Fibroblast of skin of left biceps (primary cell): ENCODE results near the gene DAP3.
A peak's percentile ranks its signal among the peaks of the same experiment; 100 is the strongest.
"Not testable (repeated sequence)": the region's sequence is repeated elsewhere in the genome, so short reads cannot be mapped to it uniquely, and the experiment has no call there.

ENCODE experiments used
- DNase-seq, 2 experiments: peaks; one replicate each; pipeline ENCODE4 v3.0.0-alpha.2; 2013; ENCODE audit warnings: low read depth in 2 of 2

DAP3 gene

DNA sequence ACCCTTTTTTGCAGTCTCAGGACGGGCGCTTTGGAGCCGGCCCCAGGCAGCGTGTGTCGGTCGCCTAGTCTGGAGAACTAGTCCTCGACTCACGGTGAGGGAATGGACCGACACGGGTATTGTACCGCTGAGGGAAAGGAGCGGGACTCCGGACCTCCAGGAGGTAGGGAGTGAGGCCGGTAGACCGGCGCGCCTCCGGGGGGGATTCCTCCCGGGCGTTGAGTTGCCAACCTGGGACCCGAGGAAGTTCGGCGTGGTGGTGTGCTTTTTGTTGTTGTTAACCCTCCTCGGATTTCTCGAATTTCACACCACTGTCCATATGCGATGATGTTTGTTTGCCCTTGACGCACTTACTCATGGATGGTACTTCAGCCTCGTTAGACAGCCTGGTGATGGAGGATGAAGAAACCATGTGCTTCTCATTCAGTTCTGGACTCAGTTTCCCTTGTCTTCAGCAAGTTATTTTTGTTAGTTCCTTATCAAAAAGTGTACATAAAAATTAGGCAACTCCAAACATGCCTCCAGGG is at the start of gene DAP3:
DAP3 (plus strand) TSS at position 11 of the 527 bp plus-strand sequence. CDS start 20,689 bp downstream, outside the sequence.
- not testable (repeated sequence) for DNase-seq

DNA sequence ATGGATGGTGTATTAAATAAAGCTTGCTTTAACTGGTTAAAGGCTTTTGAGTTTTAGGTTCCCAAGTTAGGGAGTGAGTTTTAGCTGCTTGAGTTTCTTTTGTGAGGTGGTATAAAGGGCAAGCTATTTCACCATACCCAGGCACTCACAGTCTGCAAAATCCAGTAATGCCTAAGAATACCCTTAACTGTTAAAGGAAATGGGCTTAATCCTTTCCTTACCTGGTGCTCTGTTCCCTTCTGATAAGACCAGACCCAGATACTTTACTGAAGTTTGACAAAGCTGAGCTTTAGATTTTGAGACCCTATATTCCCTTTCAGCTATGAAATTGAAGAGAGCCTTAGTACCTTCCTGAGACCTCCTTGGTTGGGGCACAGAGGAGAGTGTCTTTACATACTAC is 48.5 kb upstream of the DAP3 start:
- DNase-seq, result no peak

DNA sequence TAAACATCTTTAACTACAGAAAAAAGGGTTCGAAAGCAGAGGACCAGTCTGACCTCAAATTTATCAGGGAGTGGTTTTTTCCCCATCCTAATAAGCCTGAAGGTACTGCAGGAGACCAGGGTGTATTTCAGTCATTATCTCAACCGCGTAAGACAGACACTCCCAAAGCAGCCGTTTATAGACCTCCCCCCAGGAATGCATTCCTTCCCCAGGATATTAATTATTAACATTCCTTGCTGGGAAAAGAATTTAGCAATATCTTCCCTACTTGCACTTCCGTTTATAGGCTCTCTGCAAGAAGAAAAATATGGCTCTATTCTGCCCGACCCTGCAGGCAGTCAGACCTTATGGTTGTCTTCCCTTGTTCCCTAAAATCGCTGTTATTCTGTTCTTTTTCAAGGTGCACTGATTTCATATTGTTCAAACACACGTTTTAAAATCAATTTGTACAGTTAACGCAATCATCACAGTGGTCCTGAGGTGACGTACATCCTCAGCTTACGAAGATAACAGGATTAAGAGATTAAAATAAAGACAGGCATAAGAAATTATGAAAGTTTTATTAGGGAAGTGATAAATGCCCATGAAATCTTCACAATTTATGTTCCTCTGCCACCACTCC is 46.2 kb upstream of the DAP3 start:
- not testable (repeated sequence) for DNase-seq

DNA sequence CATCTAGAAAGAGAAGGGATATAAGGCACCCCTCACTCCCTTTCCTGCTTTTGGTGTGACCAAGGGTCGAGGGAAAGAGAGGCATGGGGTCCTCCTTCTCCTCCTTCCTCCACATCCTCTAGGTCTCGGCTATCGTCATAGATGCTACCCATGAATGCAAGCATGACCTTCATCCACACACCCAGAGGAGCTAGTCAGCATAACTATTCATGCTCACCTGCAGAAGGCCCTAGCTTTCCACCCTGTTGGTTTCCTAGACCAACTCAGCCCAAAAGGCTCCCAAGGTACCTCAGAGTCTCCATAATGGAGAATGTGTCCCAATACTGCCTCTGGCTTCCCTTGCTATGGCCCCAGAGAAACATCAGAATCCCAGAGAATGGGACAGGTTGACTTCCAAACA is 45.7 kb upstream of the DAP3 start:
- no peak for DNase-seq

DNA sequence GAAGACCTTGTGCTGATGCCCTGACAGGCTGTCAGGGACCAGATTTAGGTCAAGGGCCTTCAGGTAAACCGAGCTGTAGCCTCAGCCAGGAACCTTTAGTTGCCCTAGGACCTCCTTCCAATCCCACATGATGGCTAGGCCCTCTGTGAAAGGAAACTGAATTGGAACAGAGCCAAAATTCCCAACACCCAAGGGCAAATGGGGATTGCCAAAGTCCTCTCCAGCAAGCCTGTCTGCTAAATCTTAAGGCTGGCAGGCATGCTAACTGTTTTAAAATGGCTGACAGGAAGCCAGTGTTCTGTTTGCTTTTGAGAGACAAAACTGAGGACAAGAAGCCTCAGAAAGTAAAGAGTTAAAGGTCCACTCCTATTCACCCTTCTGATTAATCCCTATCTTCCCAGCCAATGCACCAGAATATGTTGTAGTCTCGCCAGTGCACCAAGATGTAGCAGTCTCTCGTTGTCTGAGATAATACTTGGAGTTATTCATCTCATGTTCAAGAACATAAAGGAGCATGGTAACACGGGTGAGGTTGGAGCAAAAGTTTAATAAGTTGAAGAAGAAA is 43.8 kb upstream of the DAP3 start:
- no peak for DNase-seq

DNA sequence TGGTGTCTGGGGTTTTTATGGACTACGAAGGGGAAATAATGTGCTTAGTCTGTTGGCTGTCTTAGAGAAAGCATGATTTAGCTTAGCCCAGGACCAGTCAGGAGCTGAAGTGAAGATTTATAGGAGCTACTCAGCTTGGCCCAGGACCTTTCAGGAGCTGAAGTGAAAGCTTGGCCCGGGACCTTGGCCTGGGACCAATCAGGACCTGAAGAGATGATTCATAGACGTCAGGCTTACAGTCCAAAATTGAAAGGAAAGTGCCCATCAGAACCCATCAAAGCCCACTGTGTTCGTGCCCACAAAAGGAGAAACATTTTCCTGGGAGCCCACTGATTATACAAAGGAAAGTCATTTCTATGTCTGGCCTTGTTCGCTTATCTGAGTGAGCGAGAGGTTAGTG is 43.2 kb upstream of the DAP3 start:
- no peak for DNase-seq

DNA sequence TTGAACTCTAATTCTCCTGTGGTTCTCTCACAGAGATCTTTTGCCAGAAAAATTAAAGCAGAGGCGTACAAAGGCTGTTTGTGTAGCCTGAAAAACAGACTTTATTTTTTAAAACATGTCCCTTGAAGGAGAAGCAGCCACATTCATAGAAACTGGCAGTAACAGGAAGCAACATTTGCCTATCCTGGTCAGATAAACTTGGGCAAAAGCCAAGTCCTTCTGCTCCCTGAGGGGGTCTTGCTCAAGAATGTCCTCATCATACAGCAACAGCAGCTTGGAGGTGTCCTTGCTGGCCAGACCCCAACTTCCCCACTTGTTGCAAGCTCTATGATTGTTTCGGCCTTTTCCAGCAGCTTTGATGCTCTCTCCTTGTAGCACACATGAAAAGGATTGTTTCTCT is 42.6 kb upstream of the DAP3 start:
- DNase-seq, result no peak

DNA sequence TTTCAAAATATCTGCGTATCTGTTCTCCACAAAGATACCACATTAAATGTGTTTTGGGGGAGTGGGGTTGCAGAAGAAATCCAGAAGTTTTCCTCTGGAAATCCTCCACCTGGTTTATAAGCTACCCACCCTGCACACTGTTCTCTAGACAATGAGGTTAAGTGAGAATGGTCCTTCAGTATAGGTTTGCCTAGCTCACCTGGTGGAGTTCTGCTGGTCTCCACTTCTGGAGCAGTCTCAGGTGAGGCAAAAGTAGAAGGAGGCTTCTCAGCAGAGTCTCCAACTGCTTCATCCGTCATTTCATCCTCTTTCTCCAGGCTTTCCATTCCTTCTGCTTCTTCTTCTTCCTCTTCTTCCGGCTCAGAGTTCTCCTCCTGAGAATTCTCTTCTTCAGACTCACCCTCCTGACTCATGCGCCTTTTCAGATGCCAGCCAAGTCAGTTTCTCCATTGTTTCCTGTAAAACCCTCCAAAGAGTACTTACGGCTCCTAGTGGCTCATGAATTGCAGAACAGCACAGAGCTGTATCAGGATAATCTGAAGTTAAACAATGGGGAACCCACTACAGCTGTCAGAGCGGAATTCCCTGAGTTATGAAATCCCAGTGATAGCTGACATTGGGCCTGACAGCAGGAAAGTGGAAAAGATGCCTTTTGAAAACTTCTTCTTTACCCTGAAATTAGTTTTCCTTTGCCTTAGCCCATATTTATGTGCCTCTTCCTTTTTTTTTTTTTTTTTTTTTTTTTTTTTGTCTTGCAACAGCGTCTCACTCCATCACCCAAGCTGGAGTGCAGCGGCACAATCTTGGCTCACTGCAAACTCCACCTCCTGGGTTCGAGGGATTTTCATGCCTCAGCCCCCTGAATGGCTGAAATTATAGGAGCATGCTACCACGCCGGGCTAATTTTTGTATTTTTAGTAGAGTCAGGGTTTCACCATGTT is 40.4 kb upstream of the DAP3 start:
- DNase-seq, result peak; percentile 71 to 75

DNA sequence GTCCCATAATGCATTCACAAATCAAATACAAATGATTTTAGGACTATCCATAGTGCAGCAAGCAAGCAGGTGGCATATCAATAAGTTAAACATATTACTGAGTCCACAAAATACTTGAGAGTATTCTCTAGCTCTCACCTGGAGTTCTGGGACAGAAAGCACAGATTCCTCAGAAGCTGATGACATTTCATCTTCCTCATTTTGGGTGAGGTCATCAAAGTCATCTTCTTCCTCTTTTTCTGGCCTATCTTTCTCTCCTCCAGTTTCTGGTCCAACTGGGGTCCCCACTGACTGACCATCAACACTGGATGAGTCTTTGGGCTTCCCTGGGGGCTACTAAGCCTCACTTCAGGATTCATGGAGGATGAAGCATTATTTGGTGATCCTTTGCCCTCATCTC is 39.2 kb upstream of the DAP3 start:
- no peak for DNase-seq

DNA sequence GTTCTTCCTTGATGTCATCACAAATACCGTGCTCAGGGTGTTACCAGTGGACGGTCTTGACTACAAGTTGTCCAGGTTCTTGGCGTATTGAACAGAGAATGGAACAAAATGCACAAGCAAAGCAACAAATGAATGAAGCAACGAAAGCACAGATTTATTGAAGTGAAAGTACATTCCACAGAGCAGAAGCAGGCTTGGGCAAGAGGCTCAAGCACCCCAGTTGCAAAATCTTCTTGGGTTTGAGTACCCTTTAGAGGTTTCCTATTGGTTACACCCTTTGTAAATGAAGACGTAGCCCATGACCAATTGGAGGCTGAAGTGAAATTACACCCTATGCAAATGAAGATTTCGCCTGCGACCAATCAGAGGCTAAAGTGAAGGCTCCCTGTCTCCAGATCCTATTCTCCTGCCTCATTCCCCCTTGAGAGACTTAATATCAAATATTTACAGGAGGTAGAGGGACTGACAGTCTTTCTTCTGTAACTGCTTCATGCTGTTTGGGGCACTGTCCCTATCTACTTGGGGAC is 38.6 kb upstream of the DAP3 start:
- DNase-seq, result no peak

DNA sequence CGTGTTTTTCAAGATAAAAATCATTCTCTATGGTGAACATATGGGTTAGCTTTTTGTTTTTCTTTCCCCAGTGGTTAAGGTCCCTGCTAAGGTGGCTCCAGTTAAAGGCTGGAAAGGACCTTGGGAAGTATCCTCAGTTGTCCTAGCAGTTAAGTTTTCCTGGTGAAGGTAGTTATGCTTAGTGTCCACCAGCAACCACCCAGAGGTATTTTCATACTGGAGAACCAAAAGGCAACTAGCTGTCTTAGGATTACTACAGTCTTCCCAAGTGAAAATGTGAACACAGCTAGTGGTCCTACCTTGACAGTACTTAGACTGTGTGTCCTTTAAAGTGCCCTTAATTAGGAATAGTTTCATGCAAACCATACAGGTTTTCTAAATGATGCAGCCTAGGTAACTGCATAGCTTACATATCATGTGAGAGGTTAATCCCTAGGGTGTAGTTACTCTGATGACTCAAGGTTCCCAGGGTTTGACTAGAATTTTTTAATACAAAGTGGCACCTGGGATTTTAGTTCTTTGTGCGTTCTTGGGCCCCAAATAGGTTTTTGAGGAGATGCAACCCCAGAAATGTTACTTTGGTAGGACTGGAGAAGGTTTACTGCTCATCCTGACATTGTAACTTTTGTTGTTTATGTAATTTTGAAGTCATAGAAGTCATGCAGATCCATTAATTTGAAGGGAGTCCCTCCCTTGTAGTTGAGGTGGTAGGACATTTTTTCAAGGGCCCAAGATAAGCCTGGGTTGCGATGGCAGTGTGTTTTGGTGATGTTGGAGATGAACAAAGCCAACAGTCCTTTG is 36.8 kb upstream of the DAP3 start:
- DNase-seq, result no peak

DNA sequence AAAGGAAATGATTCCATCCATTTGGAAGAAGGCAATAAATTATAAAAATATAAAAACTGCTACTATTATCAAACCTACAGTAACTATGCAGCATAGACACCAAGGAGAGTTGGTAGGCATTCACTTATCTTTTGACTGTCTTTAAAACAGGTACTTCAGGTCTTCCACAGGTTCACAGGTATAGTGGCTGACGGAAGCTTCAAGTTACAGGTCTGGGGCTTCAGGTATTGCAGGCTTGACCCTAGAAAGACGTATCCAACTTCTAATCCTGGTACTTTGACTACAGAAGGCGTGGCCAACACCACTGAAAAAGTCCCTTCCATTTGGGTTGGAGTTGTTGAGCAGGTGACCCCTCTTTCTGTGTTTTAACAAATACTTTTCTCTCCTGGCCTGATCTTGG is 35.9 kb upstream of the DAP3 start:
- no peak for DNase-seq

DNA sequence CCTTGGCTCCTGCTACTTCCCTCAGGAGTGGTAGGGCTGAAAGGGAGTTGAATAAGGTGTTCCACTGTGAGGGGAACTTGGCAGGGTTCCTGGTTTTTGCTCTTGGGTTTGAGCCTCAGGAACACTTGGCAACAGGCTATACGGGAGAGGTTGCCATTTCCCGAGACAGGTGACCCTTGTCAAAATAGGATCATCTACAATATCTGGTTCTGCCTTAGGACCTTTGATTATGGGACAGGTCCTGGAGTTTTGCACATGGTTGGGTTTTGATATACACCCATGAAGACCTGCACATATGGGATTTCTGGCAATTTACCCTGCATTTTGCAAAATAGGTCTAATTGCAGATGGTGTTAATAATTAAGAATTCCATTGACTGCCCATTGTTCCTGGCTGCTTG is 31.4 kb upstream of the DAP3 start:
- DNase-seq, result no peak

DNA sequence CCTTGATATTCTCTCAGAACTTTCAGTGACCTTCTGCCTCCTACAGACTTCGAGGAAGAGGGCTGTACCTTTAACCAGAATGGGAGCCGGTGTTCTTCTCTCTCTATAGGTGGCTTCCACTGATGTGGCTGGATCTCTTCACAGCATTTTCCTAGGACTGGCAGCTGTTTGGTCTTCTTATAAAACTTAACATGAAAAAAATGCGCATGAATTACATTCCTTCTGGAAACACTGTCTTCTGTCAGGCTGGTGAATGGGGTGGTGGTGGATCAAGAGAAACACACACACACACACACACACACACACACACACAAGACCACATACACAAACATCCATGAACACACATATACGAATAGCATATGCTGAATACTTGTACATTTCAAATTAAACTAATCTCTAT is 27.7 kb upstream of the DAP3 start:
- DNase-seq, result not testable (repeated sequence)

DNA sequence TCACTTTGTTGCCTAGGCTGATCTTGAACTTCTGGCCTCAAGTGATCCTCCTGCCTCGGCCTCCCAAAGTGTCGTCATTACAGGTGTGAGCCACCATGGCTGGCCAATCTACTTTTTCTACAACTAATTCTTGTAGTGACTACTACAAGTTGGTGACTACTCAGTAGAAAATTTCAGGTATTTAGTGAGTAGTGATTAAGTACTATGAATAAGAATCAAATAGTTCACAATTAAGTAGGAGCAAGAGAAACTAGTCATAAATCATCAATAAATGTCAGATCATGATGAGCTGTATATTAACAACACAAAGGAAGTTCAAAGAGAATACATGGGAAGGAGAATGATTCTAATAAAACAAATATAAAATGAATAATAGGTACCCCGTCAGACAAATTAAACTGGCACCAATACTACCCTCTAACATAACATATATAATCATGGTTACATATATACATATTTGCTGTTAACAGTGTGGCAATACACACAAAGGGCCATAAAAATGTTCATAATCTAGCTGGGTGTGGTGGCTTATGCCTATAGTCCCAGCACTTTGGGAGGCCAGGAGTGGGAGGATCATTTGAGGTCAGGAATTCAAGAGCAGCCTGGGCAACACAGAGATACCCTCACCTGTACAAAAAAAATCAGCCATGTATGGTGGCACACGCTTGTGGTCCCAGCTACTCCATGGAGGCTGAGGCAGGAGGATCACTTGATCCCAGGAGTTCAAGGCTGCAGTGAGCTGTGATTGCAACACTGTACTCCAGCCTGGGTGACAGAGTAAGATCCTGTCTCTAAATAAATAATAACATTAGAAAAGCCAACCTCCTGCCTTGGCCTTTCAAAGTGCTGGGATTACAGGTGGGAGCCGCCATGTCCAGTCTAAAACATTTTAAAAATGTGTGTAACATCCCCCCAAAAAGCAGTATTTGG is 19.4 kb upstream of the DAP3 start:
- no peak for DNase-seq

DNA sequence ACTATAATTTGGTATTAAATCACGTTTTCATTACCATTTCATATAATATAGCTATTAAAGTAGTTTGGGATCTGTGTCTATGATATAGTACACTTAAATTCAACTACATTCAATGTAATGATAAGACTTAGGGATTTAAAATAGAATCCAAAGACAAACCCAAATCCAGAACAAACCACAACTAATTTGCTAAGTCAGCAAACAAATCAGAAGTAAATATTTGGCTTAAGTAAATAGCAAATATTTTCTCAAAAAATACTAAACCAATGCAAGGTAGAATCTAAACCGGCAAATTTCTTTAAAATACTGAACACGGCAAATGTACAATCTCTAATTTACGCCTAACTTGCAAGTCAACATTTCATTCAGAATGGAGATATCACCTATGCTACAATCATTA is 17.1 kb upstream of the DAP3 start:
- DNase-seq, result no peak

DNA sequence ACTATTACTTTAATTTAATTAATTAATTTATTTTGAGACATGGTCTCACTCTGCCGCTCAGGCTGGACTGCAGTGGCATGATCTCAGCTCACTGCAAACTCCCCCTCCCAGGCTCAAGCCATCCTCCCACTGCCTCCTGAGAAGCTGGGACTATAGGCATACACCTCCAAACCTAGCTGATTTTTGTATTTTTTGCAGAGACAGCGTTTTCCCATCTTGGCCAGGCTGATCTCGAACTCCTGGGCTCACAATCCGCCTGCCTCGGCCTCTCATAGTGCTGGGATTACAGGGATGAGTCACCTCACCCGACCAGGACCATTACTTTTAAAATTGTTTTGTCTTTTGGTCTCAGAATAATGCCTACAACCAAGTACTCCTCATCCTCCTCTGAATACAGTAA is 15.9 kb upstream of the DAP3 start:
- no peak for DNase-seq

DNA sequence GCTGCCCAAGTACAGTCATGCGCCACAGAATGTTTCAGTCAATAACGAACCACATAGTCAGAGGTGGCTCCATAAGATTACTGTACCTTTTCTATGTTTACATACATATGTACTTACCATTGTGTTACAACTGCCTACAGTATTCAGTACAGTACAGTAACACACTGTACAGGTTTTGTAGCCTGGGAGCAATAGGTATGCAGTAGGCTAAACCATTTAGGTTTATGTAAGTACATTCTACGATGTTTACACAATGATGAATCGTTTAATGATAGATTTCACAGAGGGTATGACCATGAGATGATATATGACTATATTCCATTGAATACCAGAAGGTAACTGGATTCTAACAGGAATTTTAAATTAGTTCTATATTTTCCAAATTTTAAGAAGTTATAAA is 10.9 kb upstream of the DAP3 start:
- no peak for DNase-seq

DNA sequence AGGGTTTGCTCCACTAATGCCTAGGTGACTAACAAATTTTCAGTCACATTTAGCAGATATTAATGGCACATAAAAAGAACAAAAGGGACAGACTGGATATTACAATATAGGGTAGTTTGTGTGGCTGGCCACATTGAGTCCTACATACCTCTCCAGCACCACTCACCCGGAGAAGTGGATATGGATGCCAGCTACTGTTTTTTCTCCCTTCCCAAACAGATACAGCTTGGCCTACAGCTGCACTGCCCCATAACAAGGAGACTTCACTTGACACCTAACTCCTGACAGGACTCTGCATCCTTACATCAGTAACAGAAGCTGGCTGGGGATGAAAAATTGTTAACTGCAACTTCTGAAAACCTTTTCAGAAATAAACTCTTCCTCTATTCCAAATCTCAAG is 9.9 kb upstream of the DAP3 start:
- not testable (repeated sequence) for DNase-seq

DNA sequence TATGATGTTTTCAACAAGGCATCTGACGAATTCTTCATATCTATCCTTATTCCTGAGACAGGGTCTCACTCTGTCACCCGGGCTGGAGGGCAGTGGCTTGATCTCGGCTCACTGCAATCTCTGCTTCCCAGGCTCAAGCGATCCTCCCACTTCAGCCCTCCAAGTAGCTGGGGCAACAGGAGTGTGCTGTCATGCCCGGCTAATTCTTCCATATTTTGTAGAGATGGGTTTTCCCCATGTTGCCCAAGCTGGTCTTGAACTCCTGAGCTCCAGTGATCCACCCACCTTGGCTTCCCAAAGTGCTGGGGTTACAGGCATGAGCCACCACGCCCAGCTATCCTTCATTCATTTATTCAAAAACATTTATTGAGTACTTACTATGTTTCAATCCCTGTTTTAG is 8.4 kb upstream of the DAP3 start:
- no peak for DNase-seq

DNA sequence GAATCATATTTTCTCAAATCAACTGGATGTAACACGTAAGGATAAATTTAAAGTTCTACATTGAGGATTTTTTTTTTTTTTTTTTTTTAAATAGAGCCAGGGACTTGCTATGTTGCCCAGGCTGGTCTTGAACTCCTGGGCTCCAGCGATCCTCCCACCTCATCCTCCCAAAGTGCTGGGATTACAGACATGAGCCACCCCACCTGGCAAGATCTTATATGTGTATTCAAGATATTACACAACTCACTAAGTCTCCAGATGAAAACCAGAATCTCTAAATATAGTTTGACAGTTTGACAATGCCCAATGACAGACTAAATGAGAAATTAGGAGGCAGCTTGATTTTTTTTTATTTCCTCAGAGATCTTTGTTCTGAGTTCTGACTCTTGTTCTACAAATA is 7.1 kb upstream of the DAP3 start:
- DNase-seq, result no peak
